ENCODE results near the gene MATN4.

DNA sequence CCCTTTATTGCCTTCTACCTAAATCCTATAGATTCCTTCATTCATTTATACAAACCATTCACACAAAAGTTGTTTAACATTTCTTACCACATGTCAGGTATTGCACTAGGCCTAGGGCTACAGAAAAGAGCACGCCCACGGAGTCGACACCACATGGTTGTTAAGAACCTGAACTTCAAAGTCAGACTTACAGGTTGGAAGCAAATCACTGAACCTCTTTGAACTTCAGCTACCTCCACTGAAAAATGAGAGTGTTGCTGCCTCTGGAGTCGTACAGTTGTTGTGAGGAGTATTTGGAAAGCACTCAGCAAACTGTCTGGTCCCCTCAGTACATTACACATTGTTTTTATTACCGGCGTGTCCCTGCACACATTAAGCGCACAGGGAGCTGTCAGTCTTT lies 50.4 kb downstream of the MATN4 start:
- TF ChIP-seq CTCF (IDR thresholded peaks at IDR 0.05; ENCODE audit: insufficient read depth, low read length, poor library complexity, severe bottlenecking) (no peak), EZH2phosphoT487 (conservative IDR thresholded peaks at IDR 0.05; ENCODE audit: low read length) (no peak)
